ENCODE measurements around the gene GABRR2.

GABRR2 gene

GRCh38 chr6:89282749-89283148, 32.4 kb downstream of the GABRR2 start:
- DNase-seq (ENCODE audit: insufficient read length, low spot score) (no peak), FAIRE-seq (no peak)
- TF ChIP-seq, protein P1, sequence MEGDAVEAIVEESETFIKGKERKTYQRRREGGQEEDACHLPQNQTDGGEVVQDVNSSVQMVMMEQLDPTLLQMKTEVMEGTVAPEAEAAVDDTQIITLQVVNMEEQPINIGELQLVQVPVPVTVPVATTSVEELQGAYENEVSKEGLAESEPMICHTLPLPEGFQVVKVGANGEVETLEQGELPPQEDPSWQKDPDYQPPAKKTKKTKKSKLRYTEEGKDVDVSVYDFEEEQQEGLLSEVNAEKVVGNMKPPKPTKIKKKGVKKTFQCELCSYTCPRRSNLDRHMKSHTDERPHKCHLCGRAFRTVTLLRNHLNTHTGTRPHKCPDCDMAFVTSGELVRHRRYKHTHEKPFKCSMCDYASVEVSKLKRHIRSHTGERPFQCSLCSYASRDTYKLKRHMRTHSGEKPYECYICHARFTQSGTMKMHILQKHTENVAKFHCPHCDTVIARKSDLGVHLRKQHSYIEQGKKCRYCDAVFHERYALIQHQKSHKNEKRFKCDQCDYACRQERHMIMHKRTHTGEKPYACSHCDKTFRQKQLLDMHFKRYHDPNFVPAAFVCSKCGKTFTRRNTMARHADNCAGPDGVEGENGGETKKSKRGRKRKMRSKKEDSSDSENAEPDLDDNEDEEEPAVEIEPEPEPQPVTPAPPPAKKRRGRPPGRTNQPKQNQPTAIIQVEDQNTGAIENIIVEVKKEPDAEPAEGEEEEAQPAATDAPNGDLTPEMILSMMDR (IDR thresholded peaks at IDR 0.05; ENCODE audit: insufficient read depth, missing control alignments) = no peak

DNA sequence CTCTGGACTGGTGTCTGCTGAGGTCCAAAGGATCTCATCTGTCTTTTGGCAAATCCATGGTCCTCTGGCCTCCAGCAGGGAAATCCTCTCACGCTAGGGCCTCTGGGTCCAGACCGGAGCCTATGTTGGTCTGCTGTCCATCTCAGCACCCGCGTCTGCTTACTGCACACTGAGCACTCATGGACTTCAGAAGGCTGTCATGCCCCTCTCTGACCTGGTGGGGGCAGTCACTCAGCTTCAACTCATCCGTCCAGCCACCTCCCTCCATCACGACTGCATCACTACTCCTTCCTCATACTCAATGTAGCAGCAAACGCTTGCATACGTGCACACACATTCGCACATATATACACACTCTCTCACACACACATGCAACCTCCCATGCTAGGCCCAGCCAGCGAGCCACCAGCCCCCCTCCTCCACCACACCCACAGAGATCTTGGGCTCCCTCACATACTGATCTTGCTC, 33.3 kb downstream of the GABRR2 start:
- TF ChIP-seq, protein P1 (IDR thresholded peaks at IDR 0.05; ENCODE audit: insufficient read depth, missing control alignments) = peak; percentile 55
- DNase-seq (ENCODE audit: insufficient read length, low spot score) (no peak), FAIRE-seq (no peak)

DNA sequence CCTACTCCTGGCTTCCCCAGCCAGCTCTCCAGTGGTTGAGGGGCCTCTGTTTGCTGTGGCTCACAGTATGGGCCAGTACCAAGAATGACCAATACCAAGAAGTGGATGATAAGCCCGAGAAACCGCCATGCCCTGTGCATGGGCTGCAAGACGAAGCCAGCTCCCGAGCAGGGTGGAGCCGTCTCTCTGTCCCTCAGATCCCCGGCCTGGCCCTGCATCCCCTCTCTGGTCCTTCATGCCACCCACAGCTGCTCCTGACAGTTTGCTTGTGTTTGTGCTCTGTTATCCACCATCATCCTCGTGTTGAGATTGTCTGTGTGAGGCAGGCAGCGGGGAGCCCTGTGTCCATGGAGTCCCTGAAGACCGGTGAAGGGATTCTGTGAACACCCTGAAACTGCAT, 36.1 kb downstream of the GABRR2 start:
- TF ChIP-seq, protein P1 (IDR thresholded peaks at IDR 0.05; ENCODE audit: insufficient read depth, missing control alignments) = no peak
- FAIRE-seq (no peak), DNase-seq (ENCODE audit: insufficient read length, low spot score) (no peak)

- DNase-seq (ENCODE audit: insufficient read length, low spot score) = no peak
- no peak for FAIRE-seq
- TF ChIP-seq, protein P1 (IDR thresholded peaks at IDR 0.05; ENCODE audit: insufficient read depth, missing control alignments) = no peak
Measured at GRCh38 chr6:89275900-89276299, 39.2 kb downstream of the GABRR2 start.

GRCh38 chr6:89273816-89274215, 41.3 kb downstream of the GABRR2 start:
- no peak for FAIRE-seq
- TF ChIP-seq, protein P1 (IDR thresholded peaks at IDR 0.05; ENCODE audit: insufficient read depth, missing control alignments) = no peak

DNA sequence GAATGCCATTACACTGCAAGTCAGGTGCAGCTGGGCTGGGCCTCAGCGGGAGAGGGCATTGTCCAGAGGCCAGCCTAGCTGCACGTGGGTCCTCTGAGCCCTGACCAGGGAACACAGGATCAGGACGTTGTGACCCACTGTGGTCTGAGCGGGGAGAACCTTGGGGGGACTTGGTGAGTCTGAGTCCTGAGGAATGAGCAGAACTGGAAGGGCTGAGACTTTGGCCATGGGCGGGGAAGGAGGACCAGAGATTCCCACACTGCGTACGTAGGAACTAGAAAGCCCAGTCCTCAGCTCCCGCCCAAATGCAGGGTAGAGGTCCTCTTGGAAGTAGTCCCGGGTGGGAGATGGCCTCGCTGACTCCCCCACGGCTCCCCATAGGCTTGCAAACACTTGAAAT, 42.5 kb downstream of the GABRR2 start:
- TF ChIP-seq, protein P1 (IDR thresholded peaks at IDR 0.05; ENCODE audit: insufficient read depth, missing control alignments) = no peak
- no peak for DNase-seq (ENCODE audit: insufficient read length, low spot score)
- no peak for FAIRE-seq

More at GRCh38 chr6:89273816-89274215, 41.3 kb downstream of the GABRR2 start:
- DNase-seq (ENCODE audit: insufficient read length, low spot score) = no peak

DNA sequence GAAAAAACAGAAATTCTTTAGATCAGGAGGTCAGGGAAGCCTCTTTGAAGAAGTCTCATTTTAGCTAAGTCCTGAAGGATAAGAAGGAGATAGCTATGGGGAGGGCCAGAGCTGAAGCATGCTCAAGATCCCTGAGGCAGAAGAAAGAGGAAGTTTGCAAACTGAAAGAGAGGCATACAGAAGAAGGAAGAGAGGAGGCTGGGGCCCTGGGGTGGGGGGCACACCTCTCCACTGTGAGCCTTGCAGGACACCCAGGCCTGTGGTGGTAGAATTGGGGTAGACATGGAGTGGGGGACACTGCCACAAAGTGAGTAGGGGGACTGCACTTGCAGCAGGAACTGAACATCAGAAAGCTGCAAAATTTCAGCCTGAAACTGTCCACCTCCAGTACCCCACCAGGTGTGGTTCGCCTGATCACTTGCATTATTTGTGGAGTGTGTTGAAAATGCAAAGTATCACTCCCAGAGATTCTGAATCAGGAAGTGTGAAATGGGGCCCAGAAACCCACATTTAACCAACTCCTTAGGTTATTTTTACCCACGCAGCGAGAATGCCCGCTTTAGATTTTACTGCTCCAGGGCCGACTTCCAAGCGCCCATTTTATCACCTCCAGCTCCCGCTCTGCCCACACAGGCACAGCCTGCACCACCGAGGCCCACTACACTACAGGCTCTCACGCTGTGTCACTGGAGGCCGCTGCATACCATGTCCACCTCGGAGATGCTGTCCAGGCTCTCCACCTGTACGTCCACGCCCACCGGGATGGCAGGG, 44.0 kb downstream of the GABRR2 start:
- FAIRE-seq = no peak
- DNase-seq (ENCODE audit: insufficient read length, low spot score) = no peak
- TF ChIP-seq, protein P1 (IDR thresholded peaks at IDR 0.05; ENCODE audit: insufficient read depth, missing control alignments) = no peak

Data from D721Med (cell line).